Colonic mucosa (tissue), 4 donors: Measurements from ENCODE around the gene PTPRJ. TPM values are rescaled to one million over a fixed set of nuclear protein-coding genes. Genes with fewer than 3 reads are reported as not detected.

Experiments
- DNase-seq: peaks from one replicate; pipeline ENCODE4 v3.0.0-alpha.2; 2020
- H3K27ac ChIP-seq: fragments of 200-600 bp; one replicate; pipeline ENCODE4 v1.8.0; 2021
- H3K27me3 ChIP-seq: fragments of 200-600 bp; one replicate; pipeline ENCODE4 v1.8.0; 2021
- H3K36me3 ChIP-seq: fragments of 200-600 bp; one replicate; pipeline ENCODE4 v1.8.0; 2021
- H3K4me1 ChIP-seq: fragments of 200-600 bp; one replicate; pipeline ENCODE4 v1.8.0; 2021; ENCODE audit warnings: mild to moderate bottlenecking
- H3K4me3 ChIP-seq: fragments of 200-600 bp; one replicate; pipeline ENCODE4 v1.8.0; 2021
- H3K9ac ChIP-seq, 2 donors: one replicate each; pipeline ENCODE4 v1.7.0; 2013; ENCODE audit warnings: control low read depth in 2 of 2, low read depth in 2 of 2, low read length in 2 of 2
- H3K9me3 ChIP-seq: fragments of 200-600 bp; one replicate; pipeline ENCODE4 v1.8.0; 2021
- intact Hi-C: fragments of 100-400 bp; cut with DNase I; formaldehyde crosslinking; loops from one replicate; pipeline ENCODE4 v1.14.1; 2022
- total RNA-seq, 2 donors: library from RNA; stranded (reverse); fragmentation: NEBNext Ultra II Directional in 1 of 2; extraction: Animal tissue kit (Norgen Biotek cat#: 25700) in 1 of 2; gene quantifications; one replicate each; pipeline ENCODE4 v1.2.1, GENCODE V29; 2021
- TF ChIP-seq, protein P1 (sequence below): fragments of 200-600 bp; IDR thresholded peaks from one replicate; pipeline ENCODE4 v1.8.0; 2022; ENCODE audit warnings: antibody characterized with exemption, mild to moderate bottlenecking
- donor health status: healthy.
- donor health status: DM: no; HTN: no; CAD: no.
- donor health status: DM: no; HTN: no; CAD: no.

Gene PTPRJ
- total RNA-seq, 2 donors from 2014 or later = 37.5 to 45.7 TPM

DNA sequence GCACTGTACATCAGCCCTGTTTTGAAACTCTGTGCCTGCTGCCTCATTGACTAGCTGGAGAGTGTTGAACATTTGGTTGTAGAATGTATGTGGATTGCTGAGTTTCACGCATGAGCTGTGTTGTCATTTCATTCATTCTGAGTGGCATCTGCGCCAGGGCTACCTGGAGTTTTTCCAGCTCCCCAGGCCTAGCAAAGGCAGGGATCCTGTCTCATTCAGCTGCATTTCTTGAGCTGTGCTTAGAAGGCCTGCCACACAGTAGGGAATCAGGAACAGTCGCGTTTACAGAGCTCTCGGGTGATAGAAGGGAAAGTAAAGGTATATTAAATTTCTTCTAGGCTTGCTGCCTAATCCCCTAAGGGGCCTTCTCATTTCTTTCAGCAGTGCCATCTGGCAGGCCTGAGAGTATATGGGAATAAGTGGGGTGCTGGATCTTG, 44.3 kb downstream of the PTPRJ start:
- intact Hi-C loops = no loop called here
- Histone ChIP-seq H3K4me1 (peaks cover 8% of the 10 kb centered on the region), H3K36me3 (no peaks in the 10 kb centered on the region), H3K9me3 (no peaks in the 10 kb centered on the region), H3K27me3 (no peaks in the 10 kb centered on the region), H3K4me3 (no peak overlapping the region), H3K9ac (no peak overlapping the region), H3K27ac (no peak overlapping the region)
- no peak for DNase-seq
- TF ChIP-seq, protein P1, sequence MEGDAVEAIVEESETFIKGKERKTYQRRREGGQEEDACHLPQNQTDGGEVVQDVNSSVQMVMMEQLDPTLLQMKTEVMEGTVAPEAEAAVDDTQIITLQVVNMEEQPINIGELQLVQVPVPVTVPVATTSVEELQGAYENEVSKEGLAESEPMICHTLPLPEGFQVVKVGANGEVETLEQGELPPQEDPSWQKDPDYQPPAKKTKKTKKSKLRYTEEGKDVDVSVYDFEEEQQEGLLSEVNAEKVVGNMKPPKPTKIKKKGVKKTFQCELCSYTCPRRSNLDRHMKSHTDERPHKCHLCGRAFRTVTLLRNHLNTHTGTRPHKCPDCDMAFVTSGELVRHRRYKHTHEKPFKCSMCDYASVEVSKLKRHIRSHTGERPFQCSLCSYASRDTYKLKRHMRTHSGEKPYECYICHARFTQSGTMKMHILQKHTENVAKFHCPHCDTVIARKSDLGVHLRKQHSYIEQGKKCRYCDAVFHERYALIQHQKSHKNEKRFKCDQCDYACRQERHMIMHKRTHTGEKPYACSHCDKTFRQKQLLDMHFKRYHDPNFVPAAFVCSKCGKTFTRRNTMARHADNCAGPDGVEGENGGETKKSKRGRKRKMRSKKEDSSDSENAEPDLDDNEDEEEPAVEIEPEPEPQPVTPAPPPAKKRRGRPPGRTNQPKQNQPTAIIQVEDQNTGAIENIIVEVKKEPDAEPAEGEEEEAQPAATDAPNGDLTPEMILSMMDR = no peak

DNA sequence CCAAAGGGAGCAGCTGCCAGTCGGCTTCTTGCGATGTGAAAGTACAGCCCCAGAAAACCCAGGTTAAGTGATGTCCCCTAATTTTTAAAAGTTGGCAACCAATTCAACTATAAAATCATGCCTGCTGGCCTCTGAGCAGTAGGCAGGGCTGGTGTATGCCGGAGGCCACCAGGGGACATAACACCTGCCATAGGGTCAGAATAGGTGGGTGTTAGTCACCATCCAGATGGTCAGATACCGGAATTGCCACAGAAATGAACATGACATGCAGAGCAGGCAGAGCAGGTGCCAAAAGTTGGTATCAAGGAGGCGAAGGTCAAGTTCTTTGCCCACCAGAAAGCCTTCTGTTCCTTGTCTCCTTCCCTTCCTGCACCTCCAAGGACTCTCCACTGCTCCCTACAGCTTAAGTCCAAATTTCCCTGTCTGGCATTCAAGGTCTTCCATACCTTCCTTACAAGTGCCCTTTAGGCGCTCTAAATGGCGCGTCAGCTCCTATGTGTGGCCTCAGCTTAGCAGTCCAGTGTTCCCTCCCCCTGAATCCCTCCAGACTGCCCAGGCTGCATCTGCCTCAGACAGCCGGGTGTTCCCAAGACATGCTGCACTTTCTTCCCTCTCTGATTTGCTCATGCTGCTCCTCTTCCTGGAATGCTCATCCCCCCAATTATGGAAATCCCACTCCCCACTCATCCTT, 45.1 kb downstream of the PTPRJ start:
- no peak for DNase-seq
- no peak overlapping the region for H3K4me3 ChIP-seq
- TF ChIP-seq, protein P1 = no peak
- no peak overlapping the region for H3K9ac ChIP-seq
- no peaks in the 10 kb centered on the region for H3K9me3 ChIP-seq
- no peaks in the 10 kb centered on the region for H3K27me3 ChIP-seq
- intact Hi-C loops = no loop called here
- H3K27ac ChIP-seq = no peak overlapping the region
- H3K36me3 ChIP-seq = no peaks in the 10 kb centered on the region
- peaks cover 13% of the 10 kb centered on the region for H3K4me1 ChIP-seq

DNA sequence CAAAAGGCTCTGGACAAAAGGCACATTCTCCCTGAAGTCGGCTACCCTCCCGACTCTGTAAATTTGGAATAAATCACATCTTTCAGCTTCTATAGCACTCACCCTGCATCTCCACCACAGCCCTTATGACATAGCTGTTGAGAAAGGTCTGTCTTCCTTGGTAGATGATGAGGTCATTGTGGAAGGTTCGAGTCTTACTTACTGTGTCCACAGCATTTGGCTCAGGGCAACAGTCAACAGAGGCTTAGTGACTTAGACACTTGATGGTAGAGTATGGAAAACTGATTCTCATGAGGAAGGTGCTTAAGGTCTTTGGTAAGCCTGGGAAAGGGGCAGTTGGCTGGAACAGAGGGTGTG, 45.6 kb downstream of the PTPRJ start:
- no peak overlapping the region for H3K27ac ChIP-seq
- no peak overlapping the region for H3K4me3 ChIP-seq

DNA sequence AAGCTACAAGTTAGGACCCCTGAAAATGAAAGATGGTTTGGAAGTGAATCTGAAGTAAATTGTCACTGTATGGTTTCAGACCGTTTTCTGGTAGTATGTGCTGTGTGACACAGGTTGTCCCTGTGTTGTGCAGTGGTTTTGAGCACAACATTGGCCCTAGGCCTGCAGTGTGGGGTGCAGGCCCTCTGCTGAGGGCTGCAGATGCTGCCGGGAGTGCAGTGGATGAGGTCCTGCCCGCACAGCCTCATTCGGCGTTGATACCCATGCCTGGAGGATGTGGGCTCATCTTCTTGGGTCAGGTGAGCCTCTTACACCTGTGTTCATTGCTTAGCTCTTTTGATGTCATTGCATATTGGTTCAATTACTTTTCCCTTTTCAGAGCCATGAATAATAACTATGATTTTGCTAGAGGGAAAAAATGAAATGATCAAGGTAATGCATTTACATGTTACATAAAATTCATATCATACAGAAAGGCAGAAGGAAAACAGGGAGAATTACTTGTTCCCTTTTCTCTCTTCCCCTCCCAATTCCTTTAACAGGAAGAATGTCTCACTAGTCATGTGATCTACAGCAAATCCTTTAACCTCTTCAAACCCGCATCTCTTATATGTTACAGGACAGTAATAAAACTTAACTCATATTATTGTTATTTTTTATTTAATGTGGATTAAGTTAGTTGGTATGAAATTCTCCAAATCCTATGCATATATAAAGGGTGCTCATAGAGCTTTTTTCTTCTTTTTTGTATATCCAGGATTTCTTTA, 48.7 kb downstream of the PTPRJ start:
- intact Hi-C loops = no loop called here
- no peak overlapping the region for H3K4me3 ChIP-seq
- H3K36me3 ChIP-seq = no peaks in the 10 kb centered on the region
- DNase-seq = no peak
- peaks cover 14% of the 10 kb centered on the region for H3K4me1 ChIP-seq
- TF ChIP-seq, protein P1 = no peak
- H3K27ac ChIP-seq = peak overlapping the region; percentile 4
- H3K9ac ChIP-seq = no peak overlapping the region
- H3K9me3 ChIP-seq = no peaks in the 10 kb centered on the region
- no peaks in the 10 kb centered on the region for H3K27me3 ChIP-seq

More for the DNA sequence above, 45.6 kb downstream of the PTPRJ start:
- intact Hi-C loops = no loop called here
- Histone ChIP-seq H3K36me3 (no peaks in the 10 kb centered on the region), H3K9ac (no peak overlapping the region), H3K9me3 (no peaks in the 10 kb centered on the region), H3K4me1 (peaks cover 14% of the 10 kb centered on the region), H3K27me3 (no peaks in the 10 kb centered on the region)
- TF ChIP-seq, protein P1 = no peak
- DNase-seq = no peak

DNA sequence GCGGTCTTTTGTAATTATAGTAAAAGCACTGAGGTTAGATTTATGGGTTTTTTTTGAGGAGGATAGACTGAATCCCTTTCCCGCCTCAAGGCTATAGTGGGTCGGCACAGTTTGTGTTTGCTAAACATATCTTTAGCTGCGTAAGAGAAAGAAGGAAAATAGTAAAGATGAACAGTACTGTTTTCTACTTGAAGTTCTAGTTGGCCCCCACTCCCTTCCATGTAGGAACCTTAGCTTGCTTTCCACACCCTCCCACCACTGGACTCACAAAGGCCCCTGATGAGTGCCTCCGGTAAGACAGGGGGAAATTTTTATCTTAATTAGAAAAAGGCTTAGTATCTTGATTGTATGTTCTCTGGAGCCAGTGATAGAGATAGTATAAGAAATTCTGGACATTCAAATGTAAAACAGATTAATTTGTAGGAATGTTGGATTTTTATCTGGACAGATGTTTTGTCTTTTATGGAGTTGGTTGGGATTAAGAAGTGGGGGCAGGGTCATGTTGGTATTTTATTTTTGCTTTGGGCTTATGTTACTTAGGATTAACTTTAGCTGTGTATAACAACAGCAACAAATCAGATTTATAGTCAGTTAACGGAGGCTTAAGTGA, 49.4 kb downstream of the PTPRJ start:
- Histone ChIP-seq H3K9me3 (no peaks in the 10 kb centered on the region), H3K36me3 (no peaks in the 10 kb centered on the region), H3K27ac (no peak overlapping the region), H3K4me3 (no peak overlapping the region), H3K27me3 (no peaks in the 10 kb centered on the region), H3K4me1 (peaks cover 14% of the 10 kb centered on the region), H3K9ac (no peak overlapping the region)
- DNase-seq = no peak
- intact Hi-C loops = no loop called here
- TF ChIP-seq, protein P1 = no peak
